ENCODE measurements around the gene SLC16A13. TPM values are rescaled to one million over a fixed set of nuclear protein-coding genes. Genes with fewer than 3 reads are reported as not detected.

Gene SLC16A13
- total and polyA plus RNA-seq, 2 of the 8 experiments (the other 6 are each of a cell fraction or from before 2014, with no cell fraction given) = 5.4 to 5.8 TPM

DNA sequence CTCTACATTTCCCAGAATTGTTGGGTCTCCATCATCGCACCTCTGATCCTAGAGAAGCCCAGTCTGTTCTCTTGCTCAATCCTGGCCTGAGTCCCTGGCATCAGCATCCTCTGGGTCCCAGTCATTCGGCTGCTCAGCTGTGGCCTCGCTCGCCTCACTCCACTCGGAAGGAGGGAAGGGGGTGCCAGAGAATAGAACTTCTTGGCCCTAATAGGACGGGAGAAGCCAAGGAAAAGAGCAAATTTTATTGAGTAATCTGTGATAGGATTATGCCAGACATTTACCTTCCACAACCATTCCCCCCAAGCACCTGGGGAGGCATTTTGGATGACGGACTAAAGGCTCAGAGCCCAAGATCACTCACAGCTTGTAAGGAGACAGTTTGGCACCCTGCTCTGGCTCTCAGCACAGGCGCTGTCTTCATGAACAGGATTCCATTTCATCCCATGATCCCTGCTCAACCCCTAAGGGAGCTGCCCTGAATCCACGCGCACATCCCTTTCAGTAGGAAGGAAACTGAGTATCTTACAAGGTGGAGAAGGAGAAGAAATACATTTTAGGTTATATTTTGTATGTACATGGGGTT, 44.7 kb downstream of the SLC16A13 start (continued):
- TF ChIP-seq SIN3A (conservative IDR thresholded peaks at IDR 0.05 in 1 of 2, IDR thresholded peaks at IDR 0.05 in 1 of 2; ENCODE audit: low read depth in 1 of 2, low read length in 2 of 2) (no peak), CBX5 (IDR thresholded peaks at IDR 0.05; ENCODE audit: low read depth, low read length) (no peak), SP2 (IDR thresholded peaks at IDR 0.05; ENCODE audit: low read length) (no peak), BCL11A (IDR thresholded peaks at IDR 0.05; ENCODE audit: low read depth in 2 of 2, low read length in 2 of 2) (no peak), TCF12 (IDR thresholded peaks at IDR 0.05; ENCODE audit: low read depth, low read length) (no peak), KDM1A (IDR thresholded peaks at IDR 0.05; ENCODE audit: borderline replicate concordance, low read length) (no peak), RNF2 (IDR thresholded peaks at IDR 0.05; ENCODE audit: borderline replicate concordance, low read depth, low read length, missing control alignments, poor library complexity, severe bottlenecking) (no peak), GABPA (IDR thresholded peaks at IDR 0.05; ENCODE audit: borderline replicate concordance, insufficient read depth, low read length) (no peak)

Data from H1 (cell line).